ENCODE data around the gene MAPKAP1.

DNA sequence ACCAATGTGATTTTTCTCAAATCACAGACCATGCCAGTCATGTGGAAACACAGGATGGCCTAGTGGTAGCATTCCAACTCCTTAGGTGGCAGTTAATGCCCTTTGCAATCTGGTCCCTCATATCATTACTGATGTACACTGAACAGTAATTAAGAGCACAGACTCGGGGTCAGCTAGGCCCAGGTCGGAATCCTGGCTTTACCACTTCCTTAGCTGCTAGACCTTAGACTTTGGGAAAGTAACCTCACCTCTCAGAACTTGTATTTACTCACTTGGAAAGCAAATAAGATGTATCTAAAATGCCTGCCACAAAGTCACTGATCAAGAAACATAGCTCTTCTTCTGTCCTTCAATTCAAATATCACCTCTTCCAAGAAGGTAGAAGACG is 112.8 kb downstream of the MAPKAP1 start:
- no peak for TF ChIP-seq EZH2 (IDR thresholded peaks at IDR 0.05; ENCODE audit: borderline replicate concordance, low read length)
- TF ChIP-seq, protein P1, sequence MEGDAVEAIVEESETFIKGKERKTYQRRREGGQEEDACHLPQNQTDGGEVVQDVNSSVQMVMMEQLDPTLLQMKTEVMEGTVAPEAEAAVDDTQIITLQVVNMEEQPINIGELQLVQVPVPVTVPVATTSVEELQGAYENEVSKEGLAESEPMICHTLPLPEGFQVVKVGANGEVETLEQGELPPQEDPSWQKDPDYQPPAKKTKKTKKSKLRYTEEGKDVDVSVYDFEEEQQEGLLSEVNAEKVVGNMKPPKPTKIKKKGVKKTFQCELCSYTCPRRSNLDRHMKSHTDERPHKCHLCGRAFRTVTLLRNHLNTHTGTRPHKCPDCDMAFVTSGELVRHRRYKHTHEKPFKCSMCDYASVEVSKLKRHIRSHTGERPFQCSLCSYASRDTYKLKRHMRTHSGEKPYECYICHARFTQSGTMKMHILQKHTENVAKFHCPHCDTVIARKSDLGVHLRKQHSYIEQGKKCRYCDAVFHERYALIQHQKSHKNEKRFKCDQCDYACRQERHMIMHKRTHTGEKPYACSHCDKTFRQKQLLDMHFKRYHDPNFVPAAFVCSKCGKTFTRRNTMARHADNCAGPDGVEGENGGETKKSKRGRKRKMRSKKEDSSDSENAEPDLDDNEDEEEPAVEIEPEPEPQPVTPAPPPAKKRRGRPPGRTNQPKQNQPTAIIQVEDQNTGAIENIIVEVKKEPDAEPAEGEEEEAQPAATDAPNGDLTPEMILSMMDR (conservative IDR thresholded peaks at IDR 0.05 in 1 of 2, IDR thresholded peaks at IDR 0.05 in 1 of 2; ENCODE audit: extremely low read depth in 1 of 2, insufficient read depth in 1 of 2, low read depth in 1 of 2, low read length in 2 of 2): no peak

Data from mammary epithelial cell (primary cell).